ENCODE measurements around the gene FCER1G. TPM values are rescaled to one million over a fixed set of nuclear protein-coding genes. Genes with fewer than 3 reads are reported as not detected.
A peak's percentile ranks its signal among the peaks of the same experiment; 100 is the strongest.

The FCER1G gene
- total RNA-seq (100 to 1,000 TPM; 167 to 402 (median 268) TPM), polyA plus RNA-seq (100 to 1,000 TPM; 148 to 236 (median 202) TPM)
- long read RNA-seq, donor 1, transcript FCER1G-201 (5 exons, 591 nt): major isoform, 138 of 200 reads
- long read RNA-seq, donor 1, partial matches to known transcripts: 19 of 200 reads
- long read RNA-seq, donor 1, other reads (novel, unspliced or antisense): 38 of 200 reads
- long read RNA-seq, donor 2, transcript FCER1G-203 (4 exons, 562 nt): minor isoform, 7 of 149 reads
- long read RNA-seq, donor 2, transcript FCER1G-201 (5 exons, 591 nt): major isoform, 108 of 149 reads
- long read RNA-seq, donor 2, partial matches to known transcripts: 6 of 149 reads
- long read RNA-seq, donor 2, other reads (novel, unspliced or antisense): 27 of 149 reads

- intact Hi-C loops (cut with DNase I; ENCODE audit: low total_unique reads): no loop called here
- H3K36me3 ChIP-seq: peaks cover 13 to 72% (median 50%) of the 10 kb centered on the region in 6 donors
Measured at GRCh38 chr1:161215076-161215475, at the start of gene FCER1G. TSS of gene FCER1G (plus strand) at chr1:161215295. CDS start at chr1:161215322, 27 bp downstream.

GRCh38 chr1:161165742-161166668 lies 49.1 kb upstream of the FCER1G start, which contains the start of gene PPOX:
TSS of gene PPOX (plus strand) at chr1:161166426. CDS start at chr1:161166848, 422 bp downstream.
- peak; percentile 98 for DNase-seq

More at GRCh38 chr1:161215076-161215475, at the start of gene FCER1G:
- TF ChIP-seq CTCF (IDR thresholded peaks at IDR 0.05 in 8 of 11, conservative IDR thresholded peaks at IDR 0.05 in 3 of 11) (no peak), POLR2A (IDR thresholded peaks at IDR 0.05) (peak in 1 of 3 donors; percentile 49), POLR2AphosphoS5 (IDR thresholded peaks at IDR 0.05) (peak; percentile 79 to 90 (median 80))
- Histone ChIP-seq H3K27ac (peak within 1 kb of the TSS in 7 of 8 donors; percentile 78 to 95 (median 91)), H3K9me3 (no peaks in the 10 kb centered on the region), H3K27me3 (replicated peaks in 1 of 7) (no peaks in the 10 kb centered on the region), H3K4me1 (peaks cover 0 to 72% (median 25%) of the 10 kb centered on the region in 6 donors), H3K4me3 (peak within 1 kb of the TSS; percentile 12 to 68 (median 36))
- DNase-seq: peak; percentile 91
- WGBS, 5 donors: 22 to 55% (median 27%) methylated on average over 10 of the region's 10 CpGs

More at GRCh38 chr1:161165742-161166668, 49.1 kb upstream of the FCER1G start, which contains the start of gene PPOX:
- Histone ChIP-seq H3K27ac (peak within 1 kb of the TSS; percentile 87 to 92 (median 88)), H3K36me3 (peaks cover 0 to 68% (median 42%) of the 10 kb centered on the region in 6 donors), H3K9me3 (no peaks in the 10 kb centered on the region), H3K4me3 (peak within 1 kb of the TSS; percentile 44 to 95 (median 77)), H3K4me1 (peaks cover 15 to 59% (median 43%) of the 10 kb centered on the region in 6 donors), H3K27me3 (replicated peaks in 1 of 7) (no peaks in the 10 kb centered on the region)
- intact Hi-C loops (cut with DNase I; ENCODE audit: low total_unique reads): no loop called here
- TF ChIP-seq POLR2AphosphoS5 (IDR thresholded peaks at IDR 0.05) (peak; percentile 87 to 94 (median 89)), POLR2A (IDR thresholded peaks at IDR 0.05) (peak in 1 of 3 donors; percentile 26), CTCF (IDR thresholded peaks at IDR 0.05 in 8 of 11, conservative IDR thresholded peaks at IDR 0.05 in 3 of 11) (peak in 10 of 11 experiments; percentile 14 to 59 (median 46))
- WGBS, 5 donors: 0 to 1% (median 0%) methylated on average over 33 to 54 of the region's 54 CpGs
